GM12878 (cell line): Measurements from ENCODE around the gene NUDT16L1. TPM values are rescaled to one million over a fixed set of nuclear protein-coding genes. Genes with fewer than 3 reads are reported as not detected.
A peak's percentile ranks its signal among the peaks of the same experiment; 100 is the strongest.

ENCODE experiments used
- ATAC-seq: fragments of 200-7000 bp; cut with Tn5 transposase; 3 replicates; pipeline ENCODE4 v1.9.1; 2020; ENCODE audit warnings: mild to moderate bottlenecking, moderate library complexity
- BruUV-seq: library from RNA; stranded (reverse); fragments of 400-500 nt; replicated peaks from 2 replicates; lab custom pipeline; 2021; lab: Mats Ljungman, UMichigan
- CTCF ChIA-PET: fragments of 300-600 bp; sonication (Branson Sonifier 250); formaldehyde crosslinking; extraction: SDS; loops from one replicate; lab custom pipeline; 2021; ENCODE audit warnings: inconsistent platforms; lab: Yijun Ruan, JAX
- POLR2A ChIA-PET: fragments of 350-600 bp; formaldehyde crosslinking; extraction: SDS; loops from one replicate; lab custom pipeline; 2021; ENCODE audit warnings: inconsistent platforms; lab: Charles Lee
- RAD21 ChIA-PET: fragments of 300-600 bp; sonication (Branson Sonifier 250); formaldehyde crosslinking; loops from one replicate; lab custom pipeline; 2023; ENCODE audit warnings: antibody characterized with exemption; ENCODE audit not compliant: unreplicated experiment; lab: Charles Lee
- SMC1A ChIA-PET: fragments of 300-600 bp; sonication (Branson Sonifier 250); formaldehyde crosslinking; loops from one replicate; lab custom pipeline; 2023; ENCODE audit not compliant: unreplicated experiment, uncharacterized antibody; lab: Charles Lee
- DNase-seq: peaks from one replicate; pipeline ENCODE4 v3.0.0-alpha.2; 2011; ENCODE audit warnings: low read depth, low spot score
- FAIRE-seq: peaks from 3 replicates; lab custom pipeline; 2011; peaks lifted over from hg19 to GRCh38; lab: Jason Lieb, UNC
- H2AFZ ChIP-seq: 2 replicates; pipeline ENCODE4 v1.6.0; 2011; ENCODE audit warnings: low read depth, low read length, control low read depth; ENCODE audit not compliant: control insufficient read depth
- H3K27ac ChIP-seq: 2 replicates; pipeline ENCODE4 v1.5.1; 2011; ENCODE audit warnings: control low read depth; ENCODE audit not compliant: control insufficient read depth, insufficient read depth
- H3K27me3 ChIP-seq, 2 experiments: replicated peaks in 1 of 2; 2 replicates each; pipeline versions ENCODE4 v1.6.0 to v1.6.1; 2011; ENCODE audit warnings: low read length in 1 of 2; ENCODE audit not compliant: control insufficient read depth in 2 of 2, insufficient read depth in 2 of 2
- H3K36me3 ChIP-seq, 2 experiments: 2 replicates each; pipeline ENCODE4 v1.5.1; 2011; ENCODE audit warnings: low read length in 1 of 2; ENCODE audit not compliant: control insufficient read depth in 2 of 2, insufficient read depth in 2 of 2
- H3K4me1 ChIP-seq: 2 replicates; pipeline ENCODE4 v1.6.1; 2011; ENCODE audit warnings: mild to moderate bottlenecking, low read length, moderate library complexity, mixed read lengths; ENCODE audit not compliant: control insufficient read depth, insufficient read depth
- H3K4me2 ChIP-seq: 2 replicates; pipeline ENCODE4 v1.6.0; 2011; ENCODE audit warnings: control low read depth; ENCODE audit not compliant: control insufficient read depth, insufficient read depth
- H3K4me3 ChIP-seq: fragments of 200-600 bp; sonication (generic); 2 replicates; pipeline ENCODE4 v1.5.1; 2016
- H3K79me2 ChIP-seq: 2 replicates; pipeline ENCODE4 v1.6.0; 2011; ENCODE audit warnings: low read length; ENCODE audit not compliant: control insufficient read depth, insufficient read depth
- H3K9ac ChIP-seq: 2 replicates; pipeline ENCODE4 v1.8.0; 2011; ENCODE audit warnings: low read length, control low read depth, mixed read lengths; ENCODE audit not compliant: control insufficient read depth, insufficient read depth
- H3K9me3 ChIP-seq: replicated peaks from 3 replicates; pipeline ENCODE4 v1.5.1; 2011; ENCODE audit warnings: mild to moderate bottlenecking, low read length; ENCODE audit not compliant: control insufficient read depth, insufficient read depth
- H4K20me1 ChIP-seq: 2 replicates; pipeline ENCODE4 v1.6.0; 2011; ENCODE audit not compliant: control insufficient read depth, insufficient read depth
- CREM ChIP-seq: IDR thresholded peaks from 2 replicates; pipeline ENCODE4 v1.6.1; 2014; ENCODE audit warnings: antibody characterized with exemption, low read depth
- EED ChIP-seq: sonication (generic); IDR thresholded peaks from 2 replicates; pipeline ENCODE4 v1.6.1; 2016; ENCODE audit warnings: antibody characterized with exemption, low read depth
- RUNX3 ChIP-seq: IDR thresholded peaks from 2 replicates; pipeline ENCODE4 v1.6.1; 2012; ENCODE audit warnings: low read length, inconsistent platforms
- SREBF2 ChIP-seq: IDR thresholded peaks from 2 replicates; pipeline ENCODE4 v1.6.1; 2012; ENCODE audit warnings: mild to moderate bottlenecking, low read length
- TCF3 ChIP-seq: IDR thresholded peaks from 2 replicates; pipeline ENCODE4 v1.6.1; 2012; ENCODE audit warnings: low read depth, mild to moderate bottlenecking, low read length, borderline replicate concordance; ENCODE audit not compliant: insufficient read depth
- YBX1 ChIP-seq: fragments of 450-650 bp; IDR thresholded peaks from 2 replicates; pipeline ENCODE4 v1.6.1; 2016; ENCODE audit warnings: antibody characterized with exemption
- ZBTB4 ChIP-seq: fragments of 450-650 bp; formaldehyde crosslinking; IDR thresholded peaks from 2 replicates; pipeline ENCODE4 v1.4.0; 2022; ENCODE audit warnings: mild to moderate bottlenecking, moderate library complexity
- WGBS: methylation state at CpG from one replicate; pipeline ENCODE4 v1.1.6; 2016; ENCODE audit warnings: low lambda C conversion rate; ENCODE audit not compliant: insufficient replicate concordance, insufficient coverage; ENCODE audit errors: missing lambda C conversion rate; 5-methylcytosine and 5-hydroxymethylcytosine counted together
- in situ Hi-C: fragments of 300-500 bp; cut with MboI; formaldehyde crosslinking; loops from 9 replicates; pipeline ENCODE4 v1.14.3; 2018; ENCODE audit warnings: mixed read lengths
- intact Hi-C: fragments of 100-400 bp; cut with micrococcal nuclease; formaldehyde crosslinking; loops from one replicate; pipeline ENCODE4 v1.14.2; 2022; ENCODE audit not compliant: unreplicated experiment
- polyA plus RNA-seq, 11 experiments: library from polyadenylated mRNA; depleted of rRNA in 4 of 11; unstranded in 6 of 11; stranded (reverse) in 5 of 11; fragments of >200 nt; fragmentation: Nextera tagmentation in 4 of 11; fragmentation: Illumina TruSeq in 1 of 11; extraction: Ambion mirVana in 4 of 11; extraction: Trizol in 1 of 11; gene quantifications; 1 replicate in 1 of 11; 2 replicates in 10 of 11; pipeline versions ENCODE4 v1.2.1 to v1.2.3, GENCODE V29; 2011 to 2016; ENCODE audit warnings: inconsistent platforms in 2 of 11, missing spikeins in 2 of 11, low read depth in 1 of 11
- total RNA-seq, 4 experiments: library from RNA; depleted of rRNA in 3 of 4; stranded (reverse); fragments of >200 nt in 3 of 4; fragmentation: Illumina TruSeq in 1 of 4; extraction: Trizol in 1 of 4; gene quantifications; 2 replicates each; pipeline versions ENCODE4 v1.2.1 to v1.2.3, GENCODE V29; 2013 to 2021
- TF ChIP-seq, protein P1 (sequence below): IDR thresholded peaks from 2 replicates; pipeline ENCODE4 v1.6.1; 2011; ENCODE audit warnings: borderline replicate concordance, low read depth, mild to moderate bottlenecking, moderate library complexity, low read length; ENCODE audit not compliant: insufficient read depth, poor library complexity, severe bottlenecking
- TF ChIP-seq, protein P2 (sequence below), 3 experiments: IDR thresholded peaks in 2 of 3; conservative IDR thresholded peaks in 1 of 3; 2 replicates each; pipeline ENCODE4 v1.5.1; 2011; ENCODE audit warnings: low read depth in 3 of 3, low read length in 3 of 3, mild to moderate bottlenecking in 3 of 3, control low read depth in 2 of 3, moderate library complexity in 2 of 3, inconsistent platforms in 1 of 3, mixed read lengths in 1 of 3; ENCODE audit not compliant: control insufficient read depth in 2 of 3, insufficient read depth in 1 of 3; ENCODE audit errors: extremely low read depth in 1 of 3

NUDT16L1 gene
- total and polyA plus RNA-seq, 10 of the 15 experiments (the other 5 are each of a cell fraction or from before 2014, with no cell fraction given): 1.4 to 77.7 (median 28.9) TPM

- Histone ChIP-seq H3K27me3 (no peaks in the 10 kb centered on the region), H4K20me1 (no peaks in the 10 kb centered on the region; the same call in 1 of the 2 replicates), H3K9ac (no peak overlapping the region), H3K79me2 (no peaks in the 10 kb centered on the region), H3K27ac (no peak overlapping the region), H3K36me3 (peaks cover 0 to 29% of the 10 kb centered on the region in 2 experiments), H3K4me3 (no peak overlapping the region), H2AFZ (no peak overlapping the region), H3K4me1 (no peaks in the 10 kb centered on the region), H3K4me2 (no peak overlapping the region), H3K9me3 (no peaks in the 10 kb centered on the region)
- intact Hi-C loops (no loop called here), in situ Hi-C loops (no loop called here)
- ATAC-seq (no peak), DNase-seq (no peak), FAIRE-seq (no peak)
- RAD21 ChIA-PET: no interaction called here
- CTCF ChIA-PET: no interaction called here
- POLR2A ChIA-PET: no interaction called here
- no TSS peak for BruUV-seq
- SMC1A ChIA-PET: no interaction called here
- WGBS: 95% methylated on average over 26 of the region's 26 CpGs
- TF ChIP-seq TCF3 (peak; percentile 63; the same call in 1 of the 2 replicates), CREM (no peak)
- TF ChIP-seq, protein P1, sequence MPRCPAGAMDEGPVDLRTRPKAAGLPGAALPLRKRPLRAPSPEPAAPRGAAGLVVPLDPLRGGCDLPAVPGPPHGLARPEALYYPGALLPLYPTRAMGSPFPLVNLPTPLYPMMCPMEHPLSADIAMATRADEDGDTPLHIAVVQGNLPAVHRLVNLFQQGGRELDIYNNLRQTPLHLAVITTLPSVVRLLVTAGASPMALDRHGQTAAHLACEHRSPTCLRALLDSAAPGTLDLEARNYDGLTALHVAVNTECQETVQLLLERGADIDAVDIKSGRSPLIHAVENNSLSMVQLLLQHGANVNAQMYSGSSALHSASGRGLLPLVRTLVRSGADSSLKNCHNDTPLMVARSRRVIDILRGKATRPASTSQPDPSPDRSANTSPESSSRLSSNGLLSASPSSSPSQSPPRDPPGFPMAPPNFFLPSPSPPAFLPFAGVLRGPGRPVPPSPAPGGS: peak; percentile 35
Observed at GRCh38 chr16:4682084-4682591, 11.2 kb upstream of the NUDT16L1 start.

- ChIA-PET SMC1A (no interaction called here), CTCF (no interaction called here), RAD21 (no interaction called here), POLR2A (no interaction called here)
- intact Hi-C loops (no loop called here), in situ Hi-C loops (no loop called here)
- WGBS: 95% methylated on average over 35 of the region's 36 CpGs
- Histone ChIP-seq H2AFZ (no peak overlapping the region), H3K27me3 (no peaks in the 10 kb centered on the region), H3K79me2 (no peaks in the 10 kb centered on the region), H3K4me2 (no peak overlapping the region), H3K9me3 (no peaks in the 10 kb centered on the region), H4K20me1 (no peaks in the 10 kb centered on the region; the same call in 1 of the 2 replicates), H3K27ac (no peak overlapping the region), H3K36me3 (peaks cover 0 to 28% of the 10 kb centered on the region in 2 experiments), H3K4me3 (no peak overlapping the region), H3K4me1 (no peaks in the 10 kb centered on the region), H3K9ac (no peak overlapping the region)
- DNase-seq (no peak), FAIRE-seq (no peak), ATAC-seq (no peak; the same call in 2 of the 3 replicates)
- BruUV-seq: no TSS peak
- no peak for TF ChIP-seq EED
- TF ChIP-seq, protein P2, sequence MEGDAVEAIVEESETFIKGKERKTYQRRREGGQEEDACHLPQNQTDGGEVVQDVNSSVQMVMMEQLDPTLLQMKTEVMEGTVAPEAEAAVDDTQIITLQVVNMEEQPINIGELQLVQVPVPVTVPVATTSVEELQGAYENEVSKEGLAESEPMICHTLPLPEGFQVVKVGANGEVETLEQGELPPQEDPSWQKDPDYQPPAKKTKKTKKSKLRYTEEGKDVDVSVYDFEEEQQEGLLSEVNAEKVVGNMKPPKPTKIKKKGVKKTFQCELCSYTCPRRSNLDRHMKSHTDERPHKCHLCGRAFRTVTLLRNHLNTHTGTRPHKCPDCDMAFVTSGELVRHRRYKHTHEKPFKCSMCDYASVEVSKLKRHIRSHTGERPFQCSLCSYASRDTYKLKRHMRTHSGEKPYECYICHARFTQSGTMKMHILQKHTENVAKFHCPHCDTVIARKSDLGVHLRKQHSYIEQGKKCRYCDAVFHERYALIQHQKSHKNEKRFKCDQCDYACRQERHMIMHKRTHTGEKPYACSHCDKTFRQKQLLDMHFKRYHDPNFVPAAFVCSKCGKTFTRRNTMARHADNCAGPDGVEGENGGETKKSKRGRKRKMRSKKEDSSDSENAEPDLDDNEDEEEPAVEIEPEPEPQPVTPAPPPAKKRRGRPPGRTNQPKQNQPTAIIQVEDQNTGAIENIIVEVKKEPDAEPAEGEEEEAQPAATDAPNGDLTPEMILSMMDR (IDR thresholded peaks at IDR 0.05 in 2 of 3, conservative IDR thresholded peaks at IDR 0.05 in 1 of 3; ENCODE audit: control insufficient read depth in 2 of 3, extremely low read depth in 1 of 3, insufficient read depth in 1 of 3, low read depth in 3 of 3, low read length in 3 of 3): 0 out of 6 replicates have a peak, but pooled peaks of 1 of the 3 experiments have one; percentile 14
- no peak for TF ChIP-seq ZBTB4 (CRISPR knock-in tag)
- no peak for TF ChIP-seq RUNX3
- TF ChIP-seq YBX1: no peak
- no peak for TF ChIP-seq SREBF2
Observed at GRCh38 chr16:4682616-4683254, 10.6 kb upstream of the NUDT16L1 start.
